ENCODE measurements around the gene STAT2.

The STAT2 gene

DNA sequence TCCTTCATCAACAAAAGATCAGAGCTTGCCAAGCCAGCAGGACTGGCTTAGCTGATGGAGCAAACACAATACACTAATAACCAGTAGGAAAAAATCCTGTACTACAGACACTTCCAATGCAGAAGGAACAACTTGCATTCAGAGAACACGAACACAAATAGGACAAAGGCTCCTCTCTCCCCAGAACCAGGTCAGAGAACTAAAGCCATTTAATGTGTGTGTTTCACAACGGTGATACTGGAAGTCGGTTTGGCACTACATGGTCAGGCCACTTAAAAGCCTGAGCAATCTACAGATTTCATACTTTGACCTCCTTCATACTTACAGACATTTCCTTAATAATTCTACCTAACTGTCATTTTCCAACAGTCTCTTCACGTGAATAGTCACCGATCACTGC is 66.1 kb downstream of the STAT2 start:
- DNase-seq (ENCODE audit: low read depth, low spot score) = no peak
